Left lobe of liver (tissue), 2 donors: ENCODE measurements around the gene MCF2L2. TPM values are rescaled to one million over a fixed set of nuclear protein-coding genes. Genes with fewer than 3 reads are reported as not detected.
"Not testable (repeated sequence)": the region's sequence is repeated elsewhere in the genome, so short reads cannot be mapped to it uniquely, and the experiment has no call there.

Experiments used
- ATAC-seq: fragments of 200-7000 bp; cut with Tn5 transposase; one replicate; pipeline ENCODE4 v1.9.1; 2020; ENCODE audit warnings: mild to moderate bottlenecking, moderate library complexity
- DNase-seq: peaks from one replicate; pipeline ENCODE4 v3.0.0-alpha.2; 2020; ENCODE audit warnings: low spot score
- total RNA-seq: library from RNA; stranded (reverse); gene quantifications from one replicate; pipeline ENCODE4 v1.2.1, GENCODE V29; 2021
- donor health status: DM: no; HTN: no; CAD: no; lungs with moderate emphysema.
- donor health status: DM: no; HTN: yes; CAD: no.

Gene MCF2L2
- total RNA-seq, 1 donor from 2014 or later: 0.13 TPM

GRCh38 chr3:183182732-183183610, 245.4 kb downstream of the MCF2L2 start:
- ATAC-seq (no peak), DNase-seq (no peak)

- ATAC-seq: no peak
- no peak for DNase-seq
These were observed 246.3 kb downstream of the MCF2L2 start for GRCh38 chr3:183182073-183182472.

GRCh38 chr3:183181606-183182005, 246.8 kb downstream of the MCF2L2 start:
- ATAC-seq (no peak), DNase-seq (no peak)

GRCh38 chr3:183180784-183181295, 247.6 kb downstream of the MCF2L2 start:
- no peak for DNase-seq
- ATAC-seq: no peak

- no peak for DNase-seq
- no peak for ATAC-seq
These were observed 248.2 kb downstream of the MCF2L2 start for GRCh38 chr3:183180110-183180783.

GRCh38 chr3:183179550-183179908, 248.9 kb downstream of the MCF2L2 start:
- peak; percentile 9 for ATAC-seq
- DNase-seq: not testable (repeated sequence)

GRCh38 chr3:183178833-183179549, 249.4 kb downstream of the MCF2L2 start:
- DNase-seq (no peak), ATAC-seq (peak; percentile 57)

GRCh38 chr3:183178512-183178832, 249.9 kb downstream of the MCF2L2 start:
- no peak for DNase-seq
- ATAC-seq: no peak

GRCh38 chr3:183172051-183172639, 256.3 kb downstream of the MCF2L2 start:
- no peak for ATAC-seq
- DNase-seq: no peak

GRCh38 chr3:183167975-183168374, 260.4 kb downstream of the MCF2L2 start:
- DNase-seq, ATAC-seq: not testable (repeated sequence)

GRCh38 chr3:183163563-183163962, 264.9 kb downstream of the MCF2L2 start:
- ATAC-seq (no peak), DNase-seq (no peak)

- ATAC-seq (no peak), DNase-seq (no peak)
These were observed 266.7 kb downstream of the MCF2L2 start for GRCh38 chr3:183161552-183162336.

GRCh38 chr3:183160616-183161015, 267.8 kb downstream of the MCF2L2 start:
- DNase-seq: no peak
- ATAC-seq: no peak

GRCh38 chr3:183159333-183159732, 269.1 kb downstream of the MCF2L2 start:
- DNase-seq (no peak), ATAC-seq (no peak)

- ATAC-seq (no peak), DNase-seq (no peak)
These were observed 269.8 kb downstream of the MCF2L2 start for GRCh38 chr3:183158551-183159006.

- DNase-seq: no peak
- no peak for ATAC-seq
These were observed 270.3 kb downstream of the MCF2L2 start for GRCh38 chr3:183158113-183158512.

GRCh38 chr3:183156266-183156665, 272.2 kb downstream of the MCF2L2 start:
- no peak for ATAC-seq
- no peak for DNase-seq

GRCh38 chr3:183155499-183155898, 272.9 kb downstream of the MCF2L2 start:
- ATAC-seq (no peak), DNase-seq (no peak)

- no peak for ATAC-seq
- DNase-seq: no peak
These were observed 275.0 kb downstream of the MCF2L2 start for GRCh38 chr3:183153210-183153950.
